ENCODE data around the gene FLNC. TPM values are rescaled to one million over a fixed set of nuclear protein-coding genes. Genes with fewer than 3 reads are reported as not detected.

The FLNC gene
- total RNA-seq, 4 donors from 2014 or later, result 3.0 to 27.3 (median 7.5) TPM

DNA sequence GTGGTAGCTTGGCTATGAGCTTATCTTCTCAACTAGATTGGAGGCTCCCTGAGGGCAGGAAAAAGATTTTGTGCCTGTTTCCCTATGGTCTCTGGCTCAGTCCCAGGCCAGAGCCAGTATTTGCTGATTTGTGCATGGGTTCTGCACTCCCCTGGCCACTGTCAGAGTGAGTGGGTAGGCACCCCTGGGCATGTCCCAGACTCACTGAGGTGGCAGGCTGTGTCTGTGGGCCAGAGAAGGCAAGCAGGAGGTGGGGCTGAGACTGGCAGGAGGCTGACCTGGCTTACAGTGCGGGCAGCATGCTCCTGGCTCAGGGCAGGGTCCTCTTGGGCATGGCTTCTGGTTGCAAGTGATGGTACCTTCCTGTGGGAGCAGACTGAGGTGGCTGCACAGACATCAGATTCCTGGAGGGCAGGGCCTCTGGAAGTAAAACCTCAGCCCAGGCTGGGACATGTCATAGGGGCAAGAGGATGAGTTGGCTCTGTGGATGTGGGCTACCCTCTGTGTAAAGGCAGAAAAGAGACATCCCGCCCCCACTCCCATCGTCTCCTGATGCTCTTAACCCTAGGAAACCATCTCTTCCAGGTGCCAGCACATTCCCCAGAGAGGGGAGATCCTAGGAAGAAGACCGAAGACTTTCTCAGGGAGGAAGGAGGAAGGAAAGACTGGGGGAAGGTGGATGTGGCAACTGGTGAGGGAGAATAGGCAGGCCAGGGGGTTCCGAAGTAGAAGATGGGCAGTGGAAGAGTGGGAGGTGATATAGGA lies 76.0 kb downstream of the FLNC start:
- intact Hi-C loops (cut with DNase I), result loop anchor here (5.0 kb wide), 1 partner anchor 186 kb away; no protein-coding TSS in a partner anchor
- 79 to 81% methylated on average over 4 of the region's 5 CpGs for WGBS, 2 donors
- Histone ChIP-seq H3K4me3 (no peak overlapping the region), H3K27me3 (peaks cover 0 to 45% (median 6%) of the 10 kb centered on the region in 4 donors), H3K4me1 (peaks cover 9 to 45% (median 17%) of the 10 kb centered on the region in 3 donors), H3K9me3 (no peaks in the 10 kb centered on the region), H3K36me3 (no peaks in the 10 kb centered on the region), H3K27ac (no peak overlapping the region)
- TF ChIP-seq, protein P1, sequence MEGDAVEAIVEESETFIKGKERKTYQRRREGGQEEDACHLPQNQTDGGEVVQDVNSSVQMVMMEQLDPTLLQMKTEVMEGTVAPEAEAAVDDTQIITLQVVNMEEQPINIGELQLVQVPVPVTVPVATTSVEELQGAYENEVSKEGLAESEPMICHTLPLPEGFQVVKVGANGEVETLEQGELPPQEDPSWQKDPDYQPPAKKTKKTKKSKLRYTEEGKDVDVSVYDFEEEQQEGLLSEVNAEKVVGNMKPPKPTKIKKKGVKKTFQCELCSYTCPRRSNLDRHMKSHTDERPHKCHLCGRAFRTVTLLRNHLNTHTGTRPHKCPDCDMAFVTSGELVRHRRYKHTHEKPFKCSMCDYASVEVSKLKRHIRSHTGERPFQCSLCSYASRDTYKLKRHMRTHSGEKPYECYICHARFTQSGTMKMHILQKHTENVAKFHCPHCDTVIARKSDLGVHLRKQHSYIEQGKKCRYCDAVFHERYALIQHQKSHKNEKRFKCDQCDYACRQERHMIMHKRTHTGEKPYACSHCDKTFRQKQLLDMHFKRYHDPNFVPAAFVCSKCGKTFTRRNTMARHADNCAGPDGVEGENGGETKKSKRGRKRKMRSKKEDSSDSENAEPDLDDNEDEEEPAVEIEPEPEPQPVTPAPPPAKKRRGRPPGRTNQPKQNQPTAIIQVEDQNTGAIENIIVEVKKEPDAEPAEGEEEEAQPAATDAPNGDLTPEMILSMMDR (IDR thresholded peaks at IDR 0.05), result no peak
- TF ChIP-seq POLR2A (IDR thresholded peaks at IDR 0.05), result no peak
- no peak for DNase-seq

DNA sequence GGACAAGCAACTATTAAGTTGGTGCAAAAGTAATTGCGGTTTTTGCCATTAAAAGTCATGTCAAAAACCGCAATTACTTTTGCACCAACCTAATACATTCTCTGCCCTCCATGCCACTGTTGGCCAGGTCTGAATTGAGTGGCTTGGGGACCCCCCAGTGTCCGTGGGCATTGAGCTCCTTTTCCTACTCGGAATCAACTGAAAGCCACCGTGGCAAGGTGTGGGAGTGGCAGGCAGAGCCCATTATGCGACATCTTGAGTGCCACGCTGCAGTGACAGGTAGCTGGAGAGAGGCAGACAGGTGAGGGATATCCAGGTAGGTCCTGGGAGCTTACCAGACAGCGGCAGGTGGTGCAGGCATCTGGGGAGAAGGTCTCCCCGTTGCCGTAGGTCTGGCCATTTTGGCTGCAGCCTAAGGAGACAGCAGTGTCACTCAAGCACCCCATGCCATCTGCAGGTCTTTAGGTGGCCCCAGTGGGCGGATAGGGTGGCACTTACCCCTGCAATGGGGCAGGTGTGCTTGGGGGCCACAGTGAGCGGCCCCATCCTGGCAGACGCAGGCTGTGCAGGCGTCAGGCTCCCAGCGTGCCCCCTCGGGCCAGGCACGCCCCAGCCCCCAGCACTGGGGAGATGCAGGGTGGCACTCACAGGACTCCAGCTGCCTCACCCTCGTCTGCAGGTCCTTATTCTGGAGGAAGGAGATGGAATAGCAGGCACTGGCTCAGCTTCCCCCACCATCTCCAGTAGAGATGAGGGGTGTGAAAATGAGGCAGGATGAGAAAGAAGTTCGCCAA lies 76.8 kb downstream of the FLNC start:
- no peak overlapping the region for H3K4me3 ChIP-seq
- no peak overlapping the region for H3K27ac ChIP-seq
- 63 to 86% methylated on average over 9 to 11 of the region's 19 CpGs for WGBS, 2 donors
- TF ChIP-seq POLR2A (IDR thresholded peaks at IDR 0.05), result no peak
- TF ChIP-seq, protein P1 (IDR thresholded peaks at IDR 0.05), result no peak
- no peaks in the 10 kb centered on the region for H3K36me3 ChIP-seq
- no peaks in the 10 kb centered on the region for H3K9me3 ChIP-seq
- H3K27me3 ChIP-seq, result peaks cover 0 to 53% (median 6%) of the 10 kb centered on the region in 4 donors
- DNase-seq, result no peak
- intact Hi-C loops (cut with DNase I), result loop anchor here (5.0 kb wide), 1 partner anchor 185 kb away; no protein-coding TSS in a partner anchor
- peaks cover 9 to 50% (median 17%) of the 10 kb centered on the region in 3 donors for H3K4me1 ChIP-seq

Other genes starting within 250 kb of the FLNC start
- gene GARIN1A, start 158.1 kb upstream of the FLNC start, total RNA-seq, result under 1 TPM in 3 of 4 donors, not detected in 1; 0.19 to 0.38 (median 0.35) TPM
- gene CALU, start 91.0 kb upstream of the FLNC start, total RNA-seq, result 10 to 100 TPM; 23.5 to 66.6 (median 50.8) TPM
- not detected for gene OPN1SW, start 54.6 kb upstream of the FLNC start, total RNA-seq
- 1 to 10 TPM in 2 of 4 donors, under 1 TPM in 2; 0.09 to 5.1 (median 2.2) TPM for gene CCDC136, start 38.4 kb upstream of the FLNC start, total RNA-seq
- 100 to 1,000 TPM; 103 to 148 (median 130) TPM for gene ATP6V1F, start 32.5 kb downstream of the FLNC start, total RNA-seq
- 1 to 10 TPM in 2 of 4 donors, under 1 TPM in 2; 0.47 to 1.5 (median 0.87) TPM for gene KCP, start 80.3 kb downstream of the FLNC start, total RNA-seq
- gene IRF5, start 107.5 kb downstream of the FLNC start, total RNA-seq, result 10 to 100 TPM; 12.2 to 20.5 (median 16.9) TPM
- 10 to 100 TPM; 26.4 to 49.6 (median 39.3) TPM for gene TNPO3, start 224.7 kb downstream of the FLNC start, total RNA-seq

Data from esophagus squamous epithelium (tissue), 5 donors.